GM19239 (cell line): ENCODE results near the gene TWNK.
A peak's percentile ranks its signal among the peaks of the same experiment; 100 is the strongest.

ENCODE experiments used
- DNase-seq: peaks from one replicate; pipeline ENCODE4 v3.0.0; 2011; ENCODE audit warnings: low spot score; ENCODE audit not compliant: insufficient read length
- FAIRE-seq: peaks from 2 replicates; lab custom pipeline; 2011; peaks lifted over from hg19 to GRCh38; lab: Jason Lieb, UNC

TWNK gene

GRCh38 chr10:101007915-101008822 lies 20.8 kb downstream of the TWNK start:
- DNase-seq, result no peak
- FAIRE-seq, result no peak

GRCh38 chr10:101008823-101009423 lies 21.6 kb downstream of the TWNK start:
- FAIRE-seq (no peak), DNase-seq (no peak)

GRCh38 chr10:101010329-101010728 lies 23.0 kb downstream of the TWNK start:
- no peak for FAIRE-seq
- DNase-seq, result no peak

- FAIRE-seq (no peak), DNase-seq (no peak)
These were observed 24.4 kb downstream of the TWNK start for GRCh38 chr10:101011517-101012423.

- FAIRE-seq, result peak; percentile 93
- DNase-seq, result peak; percentile 90
These were observed 25.4 kb downstream of the TWNK start for GRCh38 chr10:101012525-101013364.

- no peak for FAIRE-seq
These were observed 26.1 kb downstream of the TWNK start for GRCh38 chr10:101013365-101013825.

GRCh38 chr10:101014230-101014884 lies 27.0 kb downstream of the TWNK start:
- FAIRE-seq, result peak; percentile 82

More at GRCh38 chr10:101013365-101013825, 26.1 kb downstream of the TWNK start:
- DNase-seq, result no peak

GRCh38 chr10:101014966-101015581 lies 27.7 kb downstream of the TWNK start:
- no peak for DNase-seq

More at GRCh38 chr10:101014230-101014884, 27.0 kb downstream of the TWNK start:
- peak; percentile 82 for DNase-seq

GRCh38 chr10:101015582-101015973 lies 28.2 kb downstream of the TWNK start:
- FAIRE-seq (no peak), DNase-seq (no peak)

More at GRCh38 chr10:101014966-101015581, 27.7 kb downstream of the TWNK start:
- FAIRE-seq, result no peak

- DNase-seq (no peak), FAIRE-seq (no peak)
These were observed 29.5 kb downstream of the TWNK start for GRCh38 chr10:101016814-101017213.

- FAIRE-seq, result no peak
- no peak for DNase-seq
These were observed 30.8 kb downstream of the TWNK start for GRCh38 chr10:101018118-101018599.

GRCh38 chr10:101018600-101019439 lies 31.5 kb downstream of the TWNK start:
- peak; percentile 68 for DNase-seq
- peak; percentile 18 for FAIRE-seq

GRCh38 chr10:101019440-101019703 lies 32.0 kb downstream of the TWNK start:
- DNase-seq (no peak), FAIRE-seq (no peak)

- DNase-seq, result no peak
- no peak for FAIRE-seq
These were observed 33.2 kb downstream of the TWNK start for GRCh38 chr10:101020427-101021075.

- no peak for FAIRE-seq
- no peak for DNase-seq
These were observed 33.9 kb downstream of the TWNK start for GRCh38 chr10:101021239-101021638.

GRCh38 chr10:101021692-101022251 lies 34.4 kb downstream of the TWNK start:
- no peak for DNase-seq
- FAIRE-seq, result no peak
